ENCODE data around the gene FAM236A.
"Not testable (repeated sequence)": the region's sequence is repeated elsewhere in the genome, so short reads cannot be mapped to it uniquely, and the experiment has no call there.

- TF ChIP-seq CTCF, POLR2A (IDR thresholded peaks at IDR 0.05): not testable (repeated sequence)
Measured at GRCh38 chrX:72916096-72916495, 21.9 kb upstream of the FAM236A start.
